HG02943 (cell line): ENCODE data around the gene GSPT1.
A peak's percentile ranks its signal among the peaks of the same experiment; 100 is the strongest.
"Not testable (repeated sequence)": the region's sequence is repeated elsewhere in the genome, so short reads cannot be mapped to it uniquely, and the experiment has no call there.

Source experiments
- ATAC-seq: cut with Tn5 transposase; IDR thresholded peaks from one replicate; pipeline ENCODE4 v1.9.1; 2021; ENCODE audit warnings: mild to moderate bottlenecking, low read depth, moderate library complexity; ENCODE audit not compliant: unreplicated experiment

Gene GSPT1

DNA sequence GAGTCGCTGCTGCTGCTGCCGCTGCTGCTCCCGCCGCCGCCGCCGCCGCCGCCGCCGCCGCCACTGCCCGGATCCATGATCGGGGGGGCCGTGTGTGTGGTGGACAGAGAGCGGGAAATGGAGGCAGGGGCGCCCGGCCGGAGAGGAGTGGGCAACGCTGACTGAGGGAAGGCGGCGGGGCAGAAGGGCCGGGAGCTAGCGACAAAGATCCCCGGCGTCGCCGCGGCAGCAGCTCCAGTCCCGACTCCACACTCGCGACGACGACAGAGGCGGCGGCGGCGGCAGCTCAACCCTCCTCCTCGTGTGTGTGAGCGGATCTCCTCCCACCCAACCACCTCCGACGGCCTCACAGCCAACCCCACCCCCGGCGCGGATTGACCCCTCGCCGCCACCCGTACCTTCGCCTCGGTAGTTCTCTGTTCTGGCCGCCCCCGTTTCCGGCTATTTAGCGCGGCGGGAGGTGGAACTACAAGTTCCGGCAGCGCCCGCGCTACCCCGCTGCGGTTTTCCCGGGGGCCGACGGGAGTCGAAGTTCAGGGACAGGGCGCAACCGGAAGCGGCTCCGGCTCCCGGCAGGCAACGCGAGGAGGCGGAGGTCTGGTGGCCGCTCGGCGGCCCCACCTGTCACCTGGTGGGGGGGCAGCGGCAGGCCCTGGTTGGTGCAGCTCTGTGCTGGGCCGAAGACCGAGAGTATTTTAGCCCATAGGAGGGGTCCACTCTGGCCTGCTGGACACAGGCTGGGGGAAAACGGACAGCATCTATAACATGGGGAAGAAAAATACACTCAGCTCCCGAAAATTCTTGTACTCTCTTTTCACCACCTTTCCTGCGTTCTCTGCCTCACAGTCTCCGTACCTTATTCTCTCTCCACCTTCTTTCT lies at the start of gene GSPT1:
Gene GSPT1, minus strand, starts transcription at position 313 of the 880 bp plus-strand sequence. Its CDS starts 236 bp downstream, at position 77.
- ATAC-seq: peak; percentile 87

DNA sequence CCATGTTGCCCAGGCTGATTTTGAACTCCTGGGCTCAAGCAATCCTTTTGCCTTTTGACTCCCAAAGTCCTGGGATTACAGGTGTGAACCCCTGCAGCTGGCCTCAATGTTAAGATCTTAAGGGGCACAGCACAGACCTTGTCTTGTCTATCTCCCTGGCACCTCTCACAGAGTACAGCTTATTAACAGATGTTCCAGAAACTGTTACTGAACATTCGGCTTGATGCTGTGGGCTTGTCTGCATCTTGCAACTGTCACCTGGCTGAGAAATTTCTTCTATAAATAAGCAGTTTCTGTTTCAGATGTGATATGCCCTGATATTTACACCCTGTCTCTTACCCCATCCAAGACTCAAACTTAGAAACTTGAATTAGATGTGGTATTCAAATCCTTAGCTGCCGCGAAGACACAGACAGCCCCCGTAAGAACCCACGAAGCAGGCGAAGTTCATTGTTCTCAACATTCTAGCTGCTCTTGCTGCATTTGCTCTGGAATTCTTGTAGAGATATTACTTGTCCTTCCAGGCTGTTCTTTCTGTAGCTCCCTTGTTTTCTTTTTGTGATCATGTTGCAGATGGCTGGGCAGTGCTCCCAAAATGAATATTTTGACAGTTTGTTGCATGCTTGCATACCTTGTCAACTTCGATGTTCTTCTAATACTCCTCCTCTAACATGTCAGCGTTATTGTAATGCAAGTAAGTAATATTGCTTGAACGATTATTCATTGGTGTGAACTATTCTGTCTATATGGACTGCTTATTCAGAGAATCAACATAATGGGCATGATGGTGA lies 49.2 kb upstream of the GSPT1 start, which contains the start of gene TNFRSF17:
Gene TNFRSF17, plus strand, starts transcription at position 450 of the 791 bp plus-strand sequence. Its CDS starts 115 bp downstream, at position 565.
- ATAC-seq: peak; percentile 78

DNA sequence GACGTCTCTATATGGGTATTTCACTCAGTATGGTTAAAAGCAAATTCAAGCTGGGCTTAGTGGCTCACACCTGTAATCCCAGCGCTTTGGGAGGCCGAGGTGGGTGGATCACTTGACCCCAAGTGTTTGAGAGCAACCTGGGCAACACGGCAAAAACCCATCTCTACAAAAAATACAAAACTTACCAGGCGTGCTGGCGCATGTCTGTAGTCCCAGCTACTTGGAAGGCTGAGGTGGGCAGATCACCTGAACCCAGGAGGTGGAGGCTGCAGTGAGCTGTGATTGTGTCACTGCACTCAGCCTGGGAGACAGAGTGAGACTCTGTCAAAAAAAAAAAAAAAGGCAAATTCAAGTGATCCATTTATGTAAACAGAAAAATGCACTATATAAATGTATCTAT lies 48.0 kb upstream of the GSPT1 start:
- no peak for ATAC-seq

DNA sequence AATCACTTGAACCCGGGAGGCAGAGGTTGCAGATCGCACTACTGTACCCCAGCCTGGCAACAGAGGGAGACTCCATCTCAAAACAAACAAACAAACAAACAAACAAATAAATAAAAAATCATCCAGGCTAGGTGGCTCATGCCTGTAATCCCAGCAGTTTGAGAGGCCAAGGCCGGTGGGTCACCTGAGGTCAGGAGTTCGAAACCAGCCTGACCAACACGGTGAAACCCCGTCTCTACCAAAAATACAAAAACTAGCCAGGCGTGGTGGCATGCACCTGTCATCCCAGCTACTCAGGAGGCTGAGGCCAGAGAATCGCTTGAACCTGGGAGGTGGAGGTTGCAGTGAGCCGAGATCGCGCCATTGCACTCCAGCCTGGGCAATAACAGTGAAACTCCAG lies 47.2 kb upstream of the GSPT1 start:
- not testable (repeated sequence) for ATAC-seq

DNA sequence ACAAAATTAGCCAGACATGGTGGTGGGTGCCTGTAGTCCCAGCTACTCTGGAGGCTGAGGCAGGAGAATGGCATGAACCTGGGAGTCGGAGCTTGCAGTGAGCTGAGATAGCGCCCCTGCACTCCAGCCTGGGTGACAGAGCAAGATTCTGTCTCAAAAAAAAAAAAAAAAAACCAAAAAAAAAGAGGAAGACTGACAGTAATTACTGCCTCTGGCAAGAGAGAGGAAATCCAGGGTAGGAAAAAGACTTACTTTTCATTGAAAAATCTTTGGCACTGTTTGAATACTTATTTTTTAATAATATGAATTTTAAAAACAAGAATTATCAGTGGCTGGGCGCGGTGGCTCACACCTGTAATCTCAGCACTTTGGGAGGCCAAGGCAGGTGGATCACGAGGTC lies 46.7 kb upstream of the GSPT1 start:
- not testable (repeated sequence) for ATAC-seq

DNA sequence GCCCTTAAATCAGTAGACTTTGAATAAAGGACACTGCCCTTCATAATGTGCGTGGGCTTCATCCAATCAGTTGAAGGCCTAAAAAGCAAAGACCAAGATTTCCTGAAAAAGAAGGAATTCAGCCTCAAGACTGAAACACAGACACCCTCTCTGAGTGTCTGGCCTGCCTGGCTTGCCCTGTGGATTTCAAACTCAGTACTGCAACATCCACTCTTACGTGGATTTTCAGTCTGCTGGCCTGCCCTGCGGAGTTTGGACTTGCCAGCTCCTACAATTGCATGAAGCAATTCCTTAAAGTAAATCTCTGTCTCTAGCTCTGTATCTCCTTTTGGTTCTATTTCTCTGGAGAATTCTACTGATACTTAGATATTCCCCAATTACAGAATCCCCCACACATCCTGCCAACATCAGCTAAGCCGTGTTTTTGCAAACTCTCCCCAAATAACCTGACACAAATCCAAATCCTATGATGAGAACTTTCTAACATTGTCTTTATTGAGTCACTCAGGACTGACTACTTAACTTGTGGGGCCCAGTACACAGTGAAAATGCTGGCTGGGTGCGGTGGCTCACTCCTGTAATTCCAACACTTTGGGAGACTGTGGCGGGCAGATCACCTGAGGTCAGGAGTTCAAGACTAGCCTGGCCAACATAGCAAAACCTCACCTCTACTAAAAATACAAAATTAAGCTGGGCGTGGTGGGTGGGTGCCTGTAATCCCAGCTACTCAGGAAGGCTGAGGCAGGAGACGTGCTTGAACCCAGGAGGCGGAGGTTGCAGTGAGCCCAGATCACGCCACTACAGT lies 42.0 kb upstream of the GSPT1 start:
- ATAC-seq: no peak

DNA sequence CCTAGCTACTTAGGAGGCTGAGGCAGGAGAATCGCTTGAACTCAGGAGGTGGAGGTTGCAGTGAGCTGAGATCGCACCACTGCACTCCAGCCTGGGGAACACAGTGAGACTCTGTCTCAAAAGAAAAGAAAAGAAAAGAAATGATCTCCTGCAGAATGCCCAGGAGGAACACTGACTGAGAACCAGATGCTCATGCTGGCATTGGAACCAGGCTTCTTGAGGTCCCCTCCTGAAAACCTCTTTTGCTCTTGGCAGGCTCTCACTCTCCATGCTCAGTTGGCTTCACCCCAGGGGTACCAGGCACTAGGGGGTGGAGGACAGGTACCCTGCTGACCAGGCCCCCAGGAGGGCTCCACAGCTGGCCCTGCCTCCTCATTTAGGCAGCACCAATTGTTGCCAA lies 40.8 kb upstream of the GSPT1 start:
- ATAC-seq: no peak

DNA sequence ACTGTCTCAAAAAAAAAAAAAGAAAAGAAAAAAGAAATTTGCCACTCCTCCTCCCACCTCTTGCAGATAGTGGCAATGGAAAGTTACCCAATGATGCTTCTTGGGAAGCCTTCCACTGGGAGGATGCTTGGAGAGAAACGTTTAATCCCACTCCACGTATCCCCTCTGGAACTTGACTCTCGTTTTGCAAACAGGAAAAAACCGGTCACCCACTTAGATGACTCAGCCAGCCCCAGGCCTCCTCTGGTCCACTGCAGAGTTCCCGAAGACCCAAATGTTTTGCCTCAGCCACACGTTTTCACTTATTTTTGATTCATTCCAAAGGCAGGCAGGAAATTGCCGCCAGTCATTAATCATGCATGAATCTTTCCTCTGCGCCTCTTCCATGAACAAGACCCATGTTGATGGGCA lies 40.0 kb upstream of the GSPT1 start:
- ATAC-seq: no peak

DNA sequence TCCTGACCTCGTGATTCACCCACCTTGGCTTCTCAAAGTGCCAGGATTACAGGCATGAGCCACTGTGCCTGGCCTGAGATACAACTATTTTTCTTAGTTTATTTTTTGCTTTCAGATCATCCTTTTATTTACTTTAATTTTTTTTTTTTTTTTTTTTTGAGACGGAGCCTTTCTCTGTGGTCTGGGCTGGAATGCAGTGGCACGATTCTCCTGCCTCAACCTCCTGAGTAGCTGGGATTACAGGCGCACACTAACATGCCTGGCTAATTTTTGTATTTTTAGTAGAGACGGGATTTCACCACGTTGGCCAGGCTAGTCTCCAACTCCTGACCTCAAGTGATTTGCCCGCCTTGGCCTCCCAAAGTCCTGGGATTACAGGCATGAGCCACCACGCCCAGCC lies 37.8 kb upstream of the GSPT1 start:
- not testable (repeated sequence) for ATAC-seq

DNA sequence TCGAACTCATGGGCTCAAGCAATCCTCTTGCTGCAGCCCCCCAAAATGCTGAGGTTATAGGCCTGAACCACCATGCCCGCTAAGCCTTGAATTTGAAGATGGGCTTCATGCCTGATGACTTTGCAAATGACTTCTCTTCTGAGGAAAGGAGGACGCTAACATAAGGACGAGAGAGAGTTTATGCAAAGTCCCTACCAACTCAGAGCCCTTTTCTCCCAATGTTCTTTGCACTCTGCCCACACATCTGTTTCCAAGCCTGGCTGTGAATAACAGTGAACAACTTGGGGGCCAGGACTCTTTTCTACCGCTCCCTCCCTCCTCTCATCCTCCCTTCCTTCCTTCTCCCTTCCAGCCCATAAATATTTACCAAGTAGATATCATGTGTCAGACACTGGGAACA lies 34.6 kb upstream of the GSPT1 start:
- no peak for ATAC-seq

DNA sequence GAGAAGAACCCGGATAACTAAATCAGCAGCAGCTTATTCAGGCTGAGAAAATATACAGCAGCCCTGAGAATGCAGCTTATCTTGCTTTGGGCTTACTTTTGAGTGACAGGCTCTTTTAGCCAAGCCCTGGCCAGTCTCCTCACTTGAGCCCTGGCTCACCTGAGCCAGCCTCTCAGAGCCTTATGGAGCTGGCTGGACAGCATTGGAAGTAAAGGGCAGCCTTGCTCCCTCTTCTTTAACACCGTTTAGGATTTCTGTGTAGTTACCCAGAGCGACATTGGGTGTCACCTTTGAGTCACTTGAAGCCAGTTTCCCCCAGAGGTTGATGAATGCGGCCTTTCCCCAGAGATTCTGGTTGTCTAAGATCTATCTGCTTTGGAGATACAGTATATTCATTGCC lies 33.8 kb upstream of the GSPT1 start:
- peak; percentile 83 for ATAC-seq

DNA sequence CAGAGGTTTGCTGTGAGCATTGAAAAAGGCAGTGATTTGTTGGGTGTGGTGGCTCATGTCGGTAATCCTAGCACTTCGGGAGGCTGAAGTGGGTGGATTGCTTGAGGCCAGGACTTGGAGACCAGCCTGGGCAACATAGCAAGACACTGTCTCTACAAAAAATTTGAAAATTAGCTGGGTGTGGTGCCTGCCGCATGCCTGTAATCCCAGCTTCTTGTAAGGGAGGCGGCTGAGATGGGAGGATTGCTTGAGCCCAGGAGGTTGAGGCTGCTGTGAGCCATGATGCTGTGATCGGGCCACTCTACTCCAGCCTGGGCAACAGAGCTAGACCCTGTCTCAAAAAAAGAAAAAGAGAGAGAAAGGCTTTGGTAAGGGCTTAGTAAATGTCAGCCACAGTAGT lies 33.1 kb upstream of the GSPT1 start:
- ATAC-seq: no peak

DNA sequence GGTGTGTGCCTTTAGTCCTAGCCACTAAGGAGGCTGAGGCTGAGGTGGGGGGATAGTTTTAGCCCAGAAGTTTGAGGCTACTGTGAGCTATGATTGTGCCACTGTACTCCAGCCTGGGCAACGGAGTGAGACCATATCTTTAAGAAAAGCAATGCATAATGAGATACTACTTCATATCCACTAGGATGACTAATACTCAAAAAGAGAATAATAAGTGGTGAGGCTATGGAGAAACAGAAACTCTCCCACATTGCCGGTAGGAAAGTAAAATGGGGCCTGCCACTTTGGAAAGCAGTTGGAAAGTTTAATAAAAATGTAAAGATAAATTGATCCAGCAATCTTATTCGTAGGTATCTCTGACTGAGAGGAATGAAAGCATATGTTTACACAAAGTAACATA lies 30.7 kb upstream of the GSPT1 start:
- ATAC-seq: no peak

DNA sequence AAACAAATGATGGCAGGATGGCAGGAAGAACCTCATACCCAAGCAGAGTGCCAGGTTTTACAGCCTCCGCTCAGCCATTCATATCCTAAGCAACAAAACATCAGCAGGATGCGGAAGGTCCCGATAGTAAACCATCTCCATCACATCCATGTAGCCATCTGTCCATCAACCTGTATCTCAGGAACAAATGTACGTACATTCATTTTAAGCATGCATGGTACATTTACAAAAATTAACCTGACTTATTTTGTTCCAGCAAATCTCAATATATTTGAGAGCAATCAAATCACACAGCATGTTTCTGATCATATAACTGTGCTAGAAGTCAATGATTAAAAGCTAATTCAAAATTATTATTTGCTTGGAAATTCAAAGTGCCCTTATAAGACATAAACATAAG lies 26.2 kb upstream of the GSPT1 start, which contains the start of gene NPIPB2:
Gene NPIPB2, minus strand, starts transcription at position 101 of the 400 bp plus-strand sequence. Its CDS starts 0 bp downstream, at position 101.
- not testable (repeated sequence) for ATAC-seq

DNA sequence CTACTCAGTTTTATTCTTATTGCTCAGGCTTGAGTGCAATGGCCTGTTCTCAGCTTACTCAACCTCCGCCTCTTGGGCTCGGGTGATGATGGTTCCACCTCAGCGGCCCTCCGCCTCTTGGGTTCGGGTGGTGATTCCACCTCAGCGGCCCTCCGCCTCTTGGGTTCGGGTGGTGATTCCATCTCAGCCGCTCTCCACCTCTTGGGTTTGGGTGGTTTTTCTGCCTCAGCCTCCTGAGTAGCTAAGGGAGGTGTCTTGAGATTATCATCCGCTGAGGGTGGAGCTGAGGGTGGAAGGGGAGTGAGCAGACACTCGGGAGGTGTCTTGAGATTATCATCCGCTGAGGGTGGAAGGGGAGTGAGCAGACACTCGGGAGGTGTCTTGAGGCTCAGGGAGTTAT lies 11.6 kb upstream of the GSPT1 start:
- not testable (repeated sequence) for ATAC-seq

DNA sequence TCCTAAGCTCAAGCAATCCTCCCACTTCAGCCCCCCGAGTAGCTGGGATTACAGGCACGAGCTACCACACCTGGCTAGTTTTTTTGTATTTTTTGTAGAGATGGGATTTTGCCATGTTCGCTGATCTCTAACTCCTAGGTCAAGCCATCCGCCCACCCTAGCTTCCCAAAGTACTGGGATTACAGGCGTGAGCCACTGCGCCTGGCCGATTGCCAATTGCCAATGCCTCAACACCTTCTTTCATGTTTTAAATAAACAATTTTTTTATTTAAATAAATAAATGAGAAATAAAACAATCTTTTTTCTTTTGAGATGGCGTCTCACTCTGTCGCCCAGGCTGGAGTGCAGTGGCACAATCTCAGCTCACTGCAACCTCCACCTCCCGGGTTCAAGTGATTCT lies 8.3 kb upstream of the GSPT1 start:
- ATAC-seq: not testable (repeated sequence)

DNA sequence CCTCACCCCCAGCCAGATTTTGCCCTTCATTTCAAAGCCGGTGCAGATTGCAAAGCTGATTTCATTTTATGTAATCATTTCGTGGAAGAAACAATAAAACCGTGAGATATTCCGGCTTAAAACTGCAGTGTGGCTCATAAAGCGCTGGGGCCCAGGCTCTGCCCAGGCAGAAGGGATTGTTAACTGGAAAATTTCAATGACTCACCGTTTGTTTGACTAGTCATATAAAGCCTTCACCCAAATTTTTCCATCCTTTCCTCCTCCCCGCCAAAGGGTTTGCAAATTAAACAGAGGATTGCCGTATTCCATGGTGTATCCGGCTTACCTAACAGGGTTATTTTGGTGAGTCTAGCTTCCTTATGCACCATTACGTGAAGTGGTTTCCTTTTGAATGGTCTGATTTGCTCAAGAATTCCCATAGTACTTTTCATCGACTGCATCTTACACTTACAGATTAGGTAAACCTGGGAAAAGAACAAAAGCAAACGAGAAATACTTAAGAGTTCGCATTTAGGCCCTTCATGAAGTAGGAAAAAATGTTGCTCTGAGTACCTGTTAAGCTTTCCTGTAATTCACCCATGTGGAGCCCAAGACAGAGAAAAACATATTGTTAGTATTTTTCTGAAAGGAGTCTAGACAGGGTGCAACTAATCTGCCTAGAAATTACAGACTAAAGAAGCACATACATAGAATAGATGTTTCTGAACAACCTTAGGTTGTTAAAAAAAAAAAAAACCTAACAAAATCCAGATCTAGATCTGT lies 949 bp upstream of the GSPT1 start:
- ATAC-seq: no peak

DNA sequence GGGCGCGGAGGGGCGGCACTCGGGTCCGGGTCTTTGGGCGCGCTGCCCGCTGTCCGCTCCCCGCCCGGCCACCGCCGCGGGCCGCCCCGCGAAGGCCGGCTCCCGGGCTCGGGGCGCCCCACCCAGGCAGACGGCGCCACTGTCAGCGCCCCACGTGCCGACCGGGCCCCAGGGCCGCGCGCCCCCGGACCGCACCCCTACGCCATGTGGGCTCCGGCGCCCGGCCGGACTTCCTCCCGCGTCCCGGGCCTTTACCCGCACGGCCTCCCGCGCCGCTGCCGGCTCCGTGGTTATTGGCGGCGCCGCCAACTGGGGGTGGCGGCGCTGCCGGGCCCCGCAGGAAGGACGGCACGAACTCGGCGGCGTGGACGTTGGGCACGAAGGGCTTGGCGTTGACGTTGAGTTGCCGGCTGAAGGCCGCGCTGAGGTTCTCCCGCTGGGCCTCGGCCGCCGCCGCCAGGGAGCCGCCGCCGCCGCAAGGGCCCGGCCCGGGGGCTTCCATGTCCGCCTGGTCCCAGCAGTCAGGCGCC lies 577 bp downstream of the GSPT1 start:
- ATAC-seq: peak; percentile 30
